Spleen (tissue), 11 donors: ENCODE results near the gene BTBD1. TPM values are rescaled to one million over a fixed set of nuclear protein-coding genes. Genes with fewer than 3 reads are reported as not detected.

Experiments used
- DNase-seq: peaks from one replicate; pipeline ENCODE4 v3.0.0-alpha.2; 2020
- H3K27ac ChIP-seq, 8 donors: fragments of 200-600 bp; sonication (generic) in 7 of 8; 1 replicate in 4 of 8; 2 replicates in 4 of 8; pipeline versions ENCODE4 v1.5.0 to v1.8.0; 2016 to 2021; ENCODE audit warnings: inconsistent platforms in 4 of 8, mild to moderate bottlenecking in 4 of 8, moderate library complexity in 1 of 8
- H3K27me3 ChIP-seq, 7 donors: fragments of 200-600 bp; sonication (generic) in 6 of 7; replicated peaks in 1 of 7; 1 replicate in 4 of 7; 2 replicates in 3 of 7; pipeline versions ENCODE4 v1.5.0 to v1.8.0; 2016 to 2021; ENCODE audit warnings: inconsistent platforms in 3 of 7, mild to moderate bottlenecking in 1 of 7
- H3K36me3 ChIP-seq, 6 donors: fragments of 200-600 bp; sonication (generic) in 5 of 6; 1 replicate in 4 of 6; 2 replicates in 2 of 6; pipeline versions ENCODE4 v1.5.0 to v1.8.0; 2016 to 2021; ENCODE audit warnings: inconsistent platforms in 2 of 6
- H3K4me1 ChIP-seq, 6 donors: fragments of 200-600 bp; sonication (generic) in 5 of 6; 1 replicate in 3 of 6; 2 replicates in 3 of 6; pipeline versions ENCODE4 v1.5.0 to v1.8.0; 2016 to 2021; ENCODE audit warnings: inconsistent platforms in 3 of 6
- H3K4me3 ChIP-seq, 8 donors: fragments of 200-600 bp; sonication (generic) in 7 of 8; 1 replicate in 4 of 8; 2 replicates in 4 of 8; pipeline versions ENCODE4 v1.5.0 to v1.8.0; 2016 to 2021; ENCODE audit warnings: inconsistent platforms in 4 of 8, mild to moderate bottlenecking in 4 of 8, moderate library complexity in 2 of 8
- H3K9me3 ChIP-seq, 8 donors: fragments of 200-600 bp; sonication (generic) in 7 of 8; 1 replicate in 4 of 8; 2 replicates in 4 of 8; pipeline versions ENCODE4 v1.5.0 to v1.8.0; 2016 to 2021; ENCODE audit warnings: inconsistent platforms in 4 of 8
- CTCF ChIP-seq, 11 experiments: fragments of 200-600 bp in 7 of 11; fragments of 450-650 bp in 4 of 11; sonication (generic) in 4 of 11; IDR thresholded peaks in 8 of 11; conservative IDR thresholded peaks in 3 of 11; 1 replicate in 7 of 11; 2 replicates in 4 of 11; pipeline versions ENCODE4 v1.4.0 to v1.8.0; 2016 to 2021; ENCODE audit warnings: antibody characterized with exemption in 11 of 11, inconsistent platforms in 4 of 11, mild to moderate bottlenecking in 1 of 11
- POLR2A ChIP-seq, 3 donors: fragments of 450-650 bp; IDR thresholded peaks; one replicate each; pipeline ENCODE4 v1.5.1; 2017; ENCODE audit warnings: antibody characterized with exemption in 3 of 3, mild to moderate bottlenecking in 1 of 3
- POLR2AphosphoS5 ChIP-seq, 3 donors: sonication (generic); formaldehyde crosslinking; IDR thresholded peaks; one replicate each; pipeline ENCODE4 v1.5.1; 2017; ENCODE audit warnings: antibody characterized with exemption in 3 of 3
- WGBS, 5 donors: extraction: QIAGEN DNeasy Blood & Tissue Kit in 3 of 5; methylation state at CpG; one replicate each; pipeline versions ENCODE4 v1.1.5 to v1.1.7; 2013 to 2018; 5-methylcytosine and 5-hydroxymethylcytosine counted together
- intact Hi-C: fragments of 100-400 bp; cut with DNase I; formaldehyde crosslinking; loops from one replicate; pipeline ENCODE4 v1.15.0; 2023; ENCODE audit warnings: low total_unique reads
- polyA plus RNA-seq, 3 donors: library from polyadenylated mRNA; stranded (reverse); fragments of 200-250 nt; gene quantifications; one replicate each; pipeline ENCODE4 v1.2.1, GENCODE V29; 2013
- total RNA-seq, 7 donors: library from RNA; depleted of rRNA in 3 of 7; stranded (reverse); fragments of >200 nt in 3 of 7; fragmentation: NEBNext Ultra II Directional in 4 of 7; extraction: Animal tissue kit (Norgen Biotek cat#: 25700) in 4 of 7; gene quantifications; one replicate each; pipeline versions ENCODE4 v1.1.0 to v1.2.1, GENCODE V29; 2016 to 2021
- donor health status: healthy with polysubstance abuse.
- donor health status: DM: no; HTN: no; CAD: no; lungs with moderate emphysema.
- donor health status: DM: no; HTN: no; CAD: no.
- donor health status: Bipolar disorder and iron deficiency.
- donor health status: healthy.
- donor health status: DM: no; HTN: no; CAD: no.
- donor health status: DM: yes; HTN: yes; CAD: no.

The BTBD1 gene
- total and polyA plus RNA-seq, 10 donors = 14.9 to 70.8 (median 45.7) TPM

- peaks cover 0 to 95% (median 48%) of the 10 kb centered on the region in 6 donors for H3K36me3 ChIP-seq
- peaks cover 0 to 32% (median 9%) of the 10 kb centered on the region in 6 donors for H3K4me1 ChIP-seq
- DNase-seq = no peak
- intact Hi-C loops = no loop called here
- H3K27ac ChIP-seq = peak overlapping the region in 1 of 8 donors; percentile 15
- no peak overlapping the region for H3K4me3 ChIP-seq
- no peak for TF ChIP-seq POLR2A (IDR thresholded peaks at IDR 0.05)
- no peak for TF ChIP-seq POLR2AphosphoS5 (IDR thresholded peaks at IDR 0.05)
- no peak for TF ChIP-seq CTCF (IDR thresholded peaks at IDR 0.05 in 8 of 11, conservative IDR thresholded peaks at IDR 0.05 in 3 of 11)
- no peaks in the 10 kb centered on the region for H3K9me3 ChIP-seq
- H3K27me3 ChIP-seq = no peaks in the 10 kb centered on the region
Measured at GRCh38 chr15:83053151-83053550, 13.9 kb downstream of the BTBD1 start.

GRCh38 chr15:83046558-83047127, 20.4 kb downstream of the BTBD1 start:
- Histone ChIP-seq H3K27ac (no peak overlapping the region), H3K4me1 (peaks cover 0 to 6% (median 0%) of the 10 kb centered on the region in 6 donors), H3K9me3 (no peaks in the 10 kb centered on the region), H3K27me3 (no peaks in the 10 kb centered on the region), H3K4me3 (no peak overlapping the region), H3K36me3 (peaks cover 0 to 96% (median 48%) of the 10 kb centered on the region in 6 donors)
- no peak for DNase-seq
- TF ChIP-seq POLR2AphosphoS5 (IDR thresholded peaks at IDR 0.05) = no peak
- no peak for TF ChIP-seq POLR2A (IDR thresholded peaks at IDR 0.05)
- no peak for TF ChIP-seq CTCF (IDR thresholded peaks at IDR 0.05 in 8 of 11, conservative IDR thresholded peaks at IDR 0.05 in 3 of 11)
- 70 to 86% (median 75%) methylated on average over 3 of the region's 3 CpGs for WGBS, 5 donors
- intact Hi-C loops = no loop called here

GRCh38 chr15:83044156-83044555, 22.9 kb downstream of the BTBD1 start:
- no peaks in the 10 kb centered on the region for H3K9me3 ChIP-seq
- H3K4me3 ChIP-seq = no peak overlapping the region
- 95 to 98% (median 97%) methylated on average over 12 of the region's 12 CpGs for WGBS, 5 donors
- no peak overlapping the region for H3K27ac ChIP-seq
- TF ChIP-seq POLR2A (IDR thresholded peaks at IDR 0.05) = no peak
- TF ChIP-seq POLR2AphosphoS5 (IDR thresholded peaks at IDR 0.05) = peak in 1 of 3 donors; percentile 40
- peaks cover 0 to 6% (median 0%) of the 10 kb centered on the region in 6 donors for H3K4me1 ChIP-seq
- H3K27me3 ChIP-seq = no peaks in the 10 kb centered on the region
- no peak for DNase-seq
- H3K36me3 ChIP-seq = peaks cover 0 to 100% (median 63%) of the 10 kb centered on the region in 6 donors
- intact Hi-C loops = no loop called here

- Histone ChIP-seq H3K27ac (no peak overlapping the region), H3K36me3 (peaks cover 0 to 85% (median 32%) of the 10 kb centered on the region in 6 donors), H3K4me1 (peaks cover 0 to 26% (median 0%) of the 10 kb centered on the region in 6 donors), H3K4me3 (no peak overlapping the region), H3K27me3 (no peaks in the 10 kb centered on the region), H3K9me3 (peaks cover 0 to 5% (median 0%) of the 10 kb centered on the region in 8 donors)
- intact Hi-C loops = no loop called here
- TF ChIP-seq POLR2AphosphoS5 (IDR thresholded peaks at IDR 0.05) = no peak
- no peak for TF ChIP-seq POLR2A (IDR thresholded peaks at IDR 0.05)
- TF ChIP-seq CTCF (IDR thresholded peaks at IDR 0.05 in 8 of 11, conservative IDR thresholded peaks at IDR 0.05 in 3 of 11) = no peak
- 62 to 81% (median 72%) methylated on average over 1 of the region's 1 CpG for WGBS, 5 donors
- no peak for DNase-seq
Measured at GRCh38 chr15:83039206-83039605, 27.8 kb downstream of the BTBD1 start.
